Ovary (tissue), 9 donors: ENCODE measurements around the gene BATF3. TPM values are rescaled to one million over a fixed set of nuclear protein-coding genes. Genes with fewer than 3 reads are reported as not detected.
"Not testable (repeated sequence)": the region's sequence is repeated elsewhere in the genome, so short reads cannot be mapped to it uniquely, and the experiment has no call there.

ENCODE experiments used
- DNase-seq, 5 donors: peaks; one replicate each; pipeline ENCODE4 v3.0.0-alpha.2; 2019 to 2020
- H3K27ac ChIP-seq, 2 donors: fragments of 200-600 bp; one replicate each; pipeline versions ENCODE4 v1.5.1 to v1.8.0; 2019 to 2022
- H3K27me3 ChIP-seq: fragments of 200-600 bp; one replicate; pipeline ENCODE4 v1.8.0; 2022
- H3K36me3 ChIP-seq: fragments of 200-600 bp; sonication (generic); one replicate; pipeline ENCODE4 v1.5.1; 2019
- H3K4me1 ChIP-seq: one replicate; pipeline ENCODE4 v1.8.1; 2013; ENCODE audit warnings: mild to moderate bottlenecking, moderate library complexity; ENCODE audit not compliant: insufficient read depth
- H3K4me3 ChIP-seq: fragments of 200-600 bp; sonication (generic); one replicate; pipeline ENCODE4 v1.5.1; 2017
- H3K9me3 ChIP-seq, 2 donors: fragments of 200-600 bp in 1 of 2; sonication (generic) in 1 of 2; one replicate each; pipeline versions ENCODE4 v1.5.1 to v1.8.1; 2013 to 2019; ENCODE audit warnings: mild to moderate bottlenecking in 1 of 2, moderate library complexity in 1 of 2
- EP300 ChIP-seq: sonication (generic); formaldehyde crosslinking; IDR thresholded peaks from one replicate; pipeline ENCODE4 v1.6.1; 2017; ENCODE audit warnings: antibody characterized with exemption
- POLR2A ChIP-seq: fragments of 450-650 bp; IDR thresholded peaks from one replicate; pipeline ENCODE4 v1.6.1; 2017; ENCODE audit warnings: antibody characterized with exemption, mild to moderate bottlenecking, moderate library complexity
- WGBS, 3 donors: extraction: QIAGEN DNeasy Blood & Tissue Kit in 1 of 3; methylation state at CpG; one replicate each; pipeline versions ENCODE4 v1.1.5 to v1.1.7; 2013 to 2017; 5-methylcytosine and 5-hydroxymethylcytosine counted together
- intact Hi-C, 4 donors: fragments of 100-400 bp; cut with DNase I; formaldehyde crosslinking; loops; one replicate each; pipeline versions ENCODE4 v1.11.0 to v1.15.1; 2022 to 2023
- polyA plus RNA-seq, 2 donors: library from polyadenylated mRNA; stranded (reverse); fragments of 200-250 nt in 1 of 2; fragments of 350-450 nt in 1 of 2; fragmentation: Illumina TruSeq in 1 of 2; extraction: RNeasy Lipid Tissue Mini Kit (QIAGEN cat#74804) in 1 of 2; gene quantifications; one replicate each; pipeline ENCODE4 v1.2.3, GENCODE V29; 2013 to 2014
- total RNA-seq, 7 donors: library from RNA; depleted of rRNA in 2 of 7; stranded (reverse); fragments of >200 nt in 2 of 7; fragmentation: NEBNext Ultra II Directional in 3 of 7; extraction: Animal tissue kit (Norgen Biotek cat#: 25700) in 3 of 7; gene quantifications; one replicate each; pipeline versions ENCODE4 v1.1.0 to v1.2.4, GENCODE V29; 2016 to 2023
- TF ChIP-seq, protein P1 (sequence below), 3 donors: fragments of 450-650 bp in 2 of 3; fragments of 200-600 bp in 1 of 3; IDR thresholded peaks; one replicate each; pipeline versions ENCODE4 v1.5.1 to v1.8.0; 2016 to 2022; ENCODE audit warnings: antibody characterized with exemption in 3 of 3, mild to moderate bottlenecking in 1 of 3
- donor health status: DM: no; HTN: no; CAD: no; lungs with moderate emphysema.
- donor health status: DM: no; HTN: no; CAD: no.
- donor health status: Bipolar disorder and iron deficiency.
- donor health status: DM: yes; HTN: yes; CAD: no.
- donor health status: DM: no; HTN: no; CAD: no.
- donor health status: DM: yes; HTN: yes; CAD: no.

The BATF3 gene
- total and polyA plus RNA-seq, 9 donors: 0.71 to 4.2 (median 1.1) TPM

GRCh38 chr1:212712451-212713303 lies 13.0 kb upstream of the BATF3 start:
- Histone ChIP-seq H3K36me3 (no peaks in the 10 kb centered on the region), H3K9me3 (no peaks in the 10 kb centered on the region), H3K27ac (no peak overlapping the region), H3K27me3 (no peaks in the 10 kb centered on the region), H3K4me1 (no peaks in the 10 kb centered on the region), H3K4me3 (no peak overlapping the region)
- intact Hi-C loops: no loop called here
- TF ChIP-seq POLR2A (no peak), EP300 (no peak)
- TF ChIP-seq, protein P1, sequence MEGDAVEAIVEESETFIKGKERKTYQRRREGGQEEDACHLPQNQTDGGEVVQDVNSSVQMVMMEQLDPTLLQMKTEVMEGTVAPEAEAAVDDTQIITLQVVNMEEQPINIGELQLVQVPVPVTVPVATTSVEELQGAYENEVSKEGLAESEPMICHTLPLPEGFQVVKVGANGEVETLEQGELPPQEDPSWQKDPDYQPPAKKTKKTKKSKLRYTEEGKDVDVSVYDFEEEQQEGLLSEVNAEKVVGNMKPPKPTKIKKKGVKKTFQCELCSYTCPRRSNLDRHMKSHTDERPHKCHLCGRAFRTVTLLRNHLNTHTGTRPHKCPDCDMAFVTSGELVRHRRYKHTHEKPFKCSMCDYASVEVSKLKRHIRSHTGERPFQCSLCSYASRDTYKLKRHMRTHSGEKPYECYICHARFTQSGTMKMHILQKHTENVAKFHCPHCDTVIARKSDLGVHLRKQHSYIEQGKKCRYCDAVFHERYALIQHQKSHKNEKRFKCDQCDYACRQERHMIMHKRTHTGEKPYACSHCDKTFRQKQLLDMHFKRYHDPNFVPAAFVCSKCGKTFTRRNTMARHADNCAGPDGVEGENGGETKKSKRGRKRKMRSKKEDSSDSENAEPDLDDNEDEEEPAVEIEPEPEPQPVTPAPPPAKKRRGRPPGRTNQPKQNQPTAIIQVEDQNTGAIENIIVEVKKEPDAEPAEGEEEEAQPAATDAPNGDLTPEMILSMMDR (IDR thresholded peaks at IDR 0.05): no peak
- DNase-seq: no peak
- WGBS, 3 donors: 85 to 94% (median 90%) methylated on average over 4 of the region's 4 CpGs

DNA sequence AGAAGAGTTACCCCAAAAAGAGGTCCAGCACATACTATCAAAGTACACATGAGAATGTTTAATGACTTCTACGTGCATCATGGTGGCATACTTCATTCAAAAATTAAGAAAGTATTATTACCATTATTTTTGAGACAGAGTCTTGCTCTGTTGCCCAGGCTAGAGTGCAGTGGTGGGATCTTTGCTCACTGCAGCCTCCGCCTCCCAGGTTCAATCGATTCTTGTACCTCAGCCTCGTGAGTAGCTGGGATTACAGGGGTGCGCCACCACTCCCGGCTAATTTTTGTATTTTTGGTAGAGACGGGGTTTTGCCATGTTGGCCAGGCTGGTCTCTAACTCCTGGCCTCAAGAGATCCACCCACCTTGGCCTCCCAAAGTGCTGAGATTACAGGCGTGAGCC lies 12.3 kb upstream of the BATF3 start:
- H3K9me3 ChIP-seq, DNase-seq, intact Hi-C loops, H3K36me3 ChIP-seq, H3K27me3 ChIP-seq, H3K4me1 ChIP-seq, H3K27ac ChIP-seq, H3K4me3 ChIP-seq: not testable (repeated sequence)
- 94 to 96% (median 94%) methylated on average over 8 of the region's 8 CpGs for WGBS, 3 donors

GRCh38 chr1:212710566-212710965 lies 10.9 kb upstream of the BATF3 start:
- H3K27me3 ChIP-seq: no peaks in the 10 kb centered on the region
- DNase-seq: no peak
- no peaks in the 10 kb centered on the region for H3K9me3 ChIP-seq
- H3K27ac ChIP-seq: no peak overlapping the region
- 75 to 77% (median 76%) methylated on average over 6 of the region's 6 CpGs for WGBS, 3 donors
- H3K4me1 ChIP-seq: no peaks in the 10 kb centered on the region
- H3K4me3 ChIP-seq: no peak overlapping the region
- H3K36me3 ChIP-seq: no peaks in the 10 kb centered on the region
- intact Hi-C loops: no loop called here
- TF ChIP-seq POLR2A (no peak), EP300 (no peak)
- TF ChIP-seq, protein P1 (IDR thresholded peaks at IDR 0.05): no peak

GRCh38 chr1:212703991-212704564 lies 4.4 kb upstream of the BATF3 start:
- H3K27ac ChIP-seq: no peak overlapping the region
- no peaks in the 10 kb centered on the region for H3K36me3 ChIP-seq
- peaks cover 3% of the 10 kb centered on the region for H3K4me1 ChIP-seq
- intact Hi-C loops: no loop called here
- no peaks in the 10 kb centered on the region for H3K27me3 ChIP-seq
- DNase-seq: no peak
- no peak for TF ChIP-seq EP300
- TF ChIP-seq, protein P1 (IDR thresholded peaks at IDR 0.05): no peak
- TF ChIP-seq POLR2A: no peak
- H3K4me3 ChIP-seq: no peak overlapping the region
- 68 to 80% (median 77%) methylated on average over 9 of the region's 9 CpGs for WGBS, 3 donors
- H3K9me3 ChIP-seq: no peaks in the 10 kb centered on the region

DNA sequence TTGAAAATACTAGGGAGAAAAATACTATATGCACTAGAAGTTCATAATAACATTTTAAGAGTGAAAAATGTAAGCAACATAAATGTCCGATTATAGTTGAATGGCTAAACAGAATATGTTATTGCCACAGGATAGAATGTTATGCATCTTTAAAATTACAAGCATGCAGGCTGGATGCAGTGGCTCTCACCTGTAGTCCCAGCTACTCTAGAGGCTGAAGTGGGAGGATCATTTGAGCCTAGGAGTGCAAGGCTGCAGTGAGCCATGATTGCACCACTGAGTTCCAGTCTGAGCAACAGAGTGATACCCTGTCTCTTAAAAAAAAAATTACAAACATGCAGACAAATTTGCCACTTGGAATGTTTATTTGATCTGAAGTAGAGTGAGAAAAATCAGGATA lies 3.0 kb upstream of the BATF3 start:
- TF ChIP-seq, protein P1 (IDR thresholded peaks at IDR 0.05): no peak
- no peak for TF ChIP-seq POLR2A
- TF ChIP-seq EP300: no peak
- DNase-seq: no peak
- WGBS, 3 donors: 6 to 45% (median 20%) methylated on average over 1 of the region's 1 CpG
- H3K36me3 ChIP-seq: no peaks in the 10 kb centered on the region
- no peaks in the 10 kb centered on the region for H3K9me3 ChIP-seq
- intact Hi-C loops: no loop called here
- no peak overlapping the region for H3K27ac ChIP-seq
- peaks cover 4% of the 10 kb centered on the region for H3K4me1 ChIP-seq
- no peaks in the 10 kb centered on the region for H3K27me3 ChIP-seq
- H3K4me3 ChIP-seq: no peak overlapping the region
